ENCODE measurements around the gene GAD1. TPM values are rescaled to one million over a fixed set of nuclear protein-coding genes. Genes with fewer than 3 reads are reported as not detected.

GAD1 gene
- total RNA-seq, 1 donor from 2014 or later, result 4.9 TPM

- Histone ChIP-seq H3K27me3 (ENCODE audit: control insufficient read depth, insufficient read depth, low read length) (peaks cover 4% of the 10 kb centered on the region), H3K36me3 (ENCODE audit: control insufficient read depth, insufficient read depth, low read length) (no peaks in the 10 kb centered on the region), H3K4me3 (ENCODE audit: low read depth, low read length) (no peak overlapping the region)
- DNase-seq (ENCODE audit: low read depth), result no peak
- TF ChIP-seq CTCF (IDR thresholded peaks at IDR 0.05; ENCODE audit: insufficient read depth, low read length, poor library complexity, severe bottlenecking), result no peak
These were observed 42.6 kb upstream of the GAD1 start for GRCh38 chr2:170774074-170774473.

GRCh38 chr2:170778900-170779299 is 37.8 kb upstream of the GAD1 start:
- Histone ChIP-seq H3K36me3 (ENCODE audit: control insufficient read depth, insufficient read depth, low read length) (no peaks in the 10 kb centered on the region), H3K27me3 (ENCODE audit: control insufficient read depth, insufficient read depth, low read length) (no peaks in the 10 kb centered on the region), H3K4me3 (ENCODE audit: low read depth, low read length) (no peak overlapping the region)
- no peak for TF ChIP-seq CTCF (IDR thresholded peaks at IDR 0.05; ENCODE audit: insufficient read depth, low read length, poor library complexity, severe bottlenecking)
- DNase-seq (ENCODE audit: low read depth), result no peak

- no peak for DNase-seq (ENCODE audit: low read depth)
- H3K27me3 ChIP-seq (ENCODE audit: control insufficient read depth, insufficient read depth, low read length), result no peaks in the 10 kb centered on the region
- no peaks in the 10 kb centered on the region for H3K36me3 ChIP-seq (ENCODE audit: control insufficient read depth, insufficient read depth, low read length)
- H3K4me3 ChIP-seq (ENCODE audit: low read depth, low read length), result no peak overlapping the region
- no peak for TF ChIP-seq CTCF (IDR thresholded peaks at IDR 0.05; ENCODE audit: insufficient read depth, low read length, poor library complexity, severe bottlenecking)
These were observed 37.4 kb upstream of the GAD1 start for GRCh38 chr2:170779304-170779703.

- H3K36me3 ChIP-seq (ENCODE audit: control insufficient read depth, insufficient read depth, low read length), result no peaks in the 10 kb centered on the region
- no peak for DNase-seq (ENCODE audit: low read depth)
- H3K27me3 ChIP-seq (ENCODE audit: control insufficient read depth, insufficient read depth, low read length), result no peaks in the 10 kb centered on the region
- TF ChIP-seq CTCF (IDR thresholded peaks at IDR 0.05; ENCODE audit: insufficient read depth, low read length, poor library complexity, severe bottlenecking), result no peak
- H3K4me3 ChIP-seq (ENCODE audit: low read depth, low read length), result no peak overlapping the region
These were observed 34.0 kb upstream of the GAD1 start for GRCh38 chr2:170782673-170783072.

- Histone ChIP-seq H3K4me3 (ENCODE audit: low read depth, low read length) (no peak overlapping the region), H3K27me3 (ENCODE audit: control insufficient read depth, insufficient read depth, low read length) (no peaks in the 10 kb centered on the region), H3K36me3 (ENCODE audit: control insufficient read depth, insufficient read depth, low read length) (no peaks in the 10 kb centered on the region)
- no peak for DNase-seq (ENCODE audit: low read depth)
- TF ChIP-seq CTCF (IDR thresholded peaks at IDR 0.05; ENCODE audit: insufficient read depth, low read length, poor library complexity, severe bottlenecking), result no peak
These were observed 33.1 kb upstream of the GAD1 start for GRCh38 chr2:170783549-170783948.

GRCh38 chr2:170798996-170799395 is 17.7 kb upstream of the GAD1 start:
- no peak for DNase-seq (ENCODE audit: low read depth)
- no peaks in the 10 kb centered on the region for H3K27me3 ChIP-seq (ENCODE audit: control insufficient read depth, insufficient read depth, low read length)
- no peak overlapping the region for H3K4me3 ChIP-seq (ENCODE audit: low read depth, low read length)
- TF ChIP-seq CTCF (IDR thresholded peaks at IDR 0.05; ENCODE audit: insufficient read depth, low read length, poor library complexity, severe bottlenecking), result no peak
- no peaks in the 10 kb centered on the region for H3K36me3 ChIP-seq (ENCODE audit: control insufficient read depth, insufficient read depth, low read length)

Measured in kidney epithelial cell (primary cell).